ENCODE measurements around the gene EP300.
A peak's percentile ranks its signal among the peaks of the same experiment; 100 is the strongest.
"Not testable (repeated sequence)": the region's sequence is repeated elsewhere in the genome, so short reads cannot be mapped to it uniquely, and the experiment has no call there.

Gene EP300

GRCh38 chr22:41169157-41169556 is 76.8 kb downstream of the EP300 start:
- DNase-seq: no peak

DNA sequence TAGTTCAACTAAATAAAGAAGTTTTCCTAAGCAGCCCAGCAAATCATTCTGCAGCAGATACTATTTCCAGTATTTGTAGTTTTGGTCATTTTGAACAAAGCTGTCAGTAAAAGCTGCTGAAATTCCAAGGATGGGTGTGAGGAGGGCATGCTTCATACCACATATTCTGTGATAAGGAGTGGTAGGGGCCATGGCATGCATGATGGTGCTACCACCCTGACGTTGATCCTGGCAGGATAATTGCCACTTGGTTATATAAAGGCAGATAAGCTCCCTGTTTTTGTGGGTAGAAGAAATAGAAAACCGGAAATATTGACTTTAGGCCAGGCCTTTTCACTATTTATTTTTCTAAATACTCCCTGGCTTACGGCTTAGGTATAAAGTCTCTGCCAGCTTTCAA is 79.6 kb downstream of the EP300 start:
- no peak for DNase-seq

DNA sequence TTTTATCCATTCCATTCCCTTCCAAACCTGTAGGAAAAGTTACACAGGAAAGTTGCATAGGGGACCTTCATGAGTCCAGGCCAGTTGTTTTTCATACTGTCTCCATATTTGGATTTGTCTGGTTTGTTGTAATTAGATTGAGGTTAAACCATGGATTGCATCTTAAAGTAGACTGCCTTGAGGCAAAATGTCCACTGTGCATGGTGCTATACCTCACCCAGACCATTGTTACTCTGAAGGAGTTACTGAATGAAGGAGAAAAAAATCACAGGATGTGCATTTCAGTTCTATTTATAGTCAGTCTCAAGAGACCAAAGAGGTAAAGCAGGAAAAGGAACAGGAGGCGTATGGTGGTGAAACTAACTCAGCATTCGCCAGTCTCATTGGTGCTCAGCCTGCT is 83.2 kb downstream of the EP300 start:
- no peak for DNase-seq

DNA sequence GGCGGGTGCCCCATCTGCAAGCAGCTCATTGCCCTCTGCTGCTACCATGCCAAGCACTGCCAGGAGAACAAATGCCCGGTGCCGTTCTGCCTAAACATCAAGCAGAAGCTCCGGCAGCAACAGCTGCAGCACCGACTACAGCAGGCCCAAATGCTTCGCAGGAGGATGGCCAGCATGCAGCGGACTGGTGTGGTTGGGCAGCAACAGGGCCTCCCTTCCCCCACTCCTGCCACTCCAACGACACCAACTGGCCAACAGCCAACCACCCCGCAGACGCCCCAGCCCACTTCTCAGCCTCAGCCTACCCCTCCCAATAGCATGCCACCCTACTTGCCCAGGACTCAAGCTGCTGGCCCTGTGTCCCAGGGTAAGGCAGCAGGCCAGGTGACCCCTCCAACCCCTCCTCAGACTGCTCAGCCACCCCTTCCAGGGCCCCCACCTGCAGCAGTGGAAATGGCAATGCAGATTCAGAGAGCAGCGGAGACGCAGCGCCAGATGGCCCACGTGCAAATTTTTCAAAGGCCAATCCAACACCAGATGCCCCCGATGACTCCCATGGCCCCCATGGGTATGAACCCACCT is 84.7 kb downstream of the EP300 start:
- DNase-seq: no peak

DNA sequence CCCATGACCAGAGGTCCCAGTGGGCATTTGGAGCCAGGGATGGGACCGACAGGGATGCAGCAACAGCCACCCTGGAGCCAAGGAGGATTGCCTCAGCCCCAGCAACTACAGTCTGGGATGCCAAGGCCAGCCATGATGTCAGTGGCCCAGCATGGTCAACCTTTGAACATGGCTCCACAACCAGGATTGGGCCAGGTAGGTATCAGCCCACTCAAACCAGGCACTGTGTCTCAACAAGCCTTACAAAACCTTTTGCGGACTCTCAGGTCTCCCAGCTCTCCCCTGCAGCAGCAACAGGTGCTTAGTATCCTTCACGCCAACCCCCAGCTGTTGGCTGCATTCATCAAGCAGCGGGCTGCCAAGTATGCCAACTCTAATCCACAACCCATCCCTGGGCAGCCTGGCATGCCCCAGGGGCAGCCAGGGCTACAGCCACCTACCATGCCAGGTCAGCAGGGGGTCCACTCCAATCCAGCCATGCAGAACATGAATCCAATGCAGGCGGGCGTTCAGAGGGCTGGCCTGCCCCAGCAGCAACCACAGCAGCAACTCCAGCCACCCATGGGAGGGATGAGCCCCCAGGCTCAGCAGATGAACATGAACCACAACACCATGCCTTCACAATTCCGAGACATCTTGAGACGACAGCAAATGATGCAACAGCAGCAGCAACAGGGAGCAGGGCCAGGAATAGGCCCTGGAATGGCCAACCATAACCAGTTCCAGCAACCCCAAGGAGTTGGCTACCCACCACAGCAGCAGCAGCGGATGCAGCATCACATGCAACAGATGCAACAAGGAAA is 85.4 kb downstream of the EP300 start:
- DNase-seq: no peak

- no peak for DNase-seq
Observed at GRCh38 chr22:41178425-41178975, 86.1 kb downstream of the EP300 start.

- DNase-seq: not testable (repeated sequence)
Observed at GRCh38 chr22:41180362-41180761, 88.0 kb downstream of the EP300 start.

DNA sequence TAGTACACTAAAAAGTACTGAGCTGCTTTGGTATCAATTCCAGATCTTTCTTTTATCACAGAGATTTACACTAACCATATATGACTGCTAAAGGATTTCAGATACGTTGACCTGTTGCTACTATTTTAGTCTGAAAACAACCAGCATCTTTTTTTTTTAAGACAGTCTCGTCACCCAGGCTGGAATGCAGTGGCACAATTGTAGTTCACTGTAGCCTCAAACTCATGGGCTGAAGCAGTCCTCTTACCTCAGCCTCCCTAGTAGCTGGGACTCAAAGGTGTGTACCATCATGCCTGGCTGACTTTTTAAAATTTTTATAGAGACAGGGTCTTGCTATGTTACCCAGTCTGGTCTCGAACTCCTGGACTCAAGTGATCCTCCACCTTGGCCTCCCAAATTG is 88.5 kb downstream of the EP300 start:
- no peak for DNase-seq

- DNase-seq: peak; percentile 32
Observed at GRCh38 chr22:41181349-41182241, 89.2 kb downstream of the EP300 start.

DNA sequence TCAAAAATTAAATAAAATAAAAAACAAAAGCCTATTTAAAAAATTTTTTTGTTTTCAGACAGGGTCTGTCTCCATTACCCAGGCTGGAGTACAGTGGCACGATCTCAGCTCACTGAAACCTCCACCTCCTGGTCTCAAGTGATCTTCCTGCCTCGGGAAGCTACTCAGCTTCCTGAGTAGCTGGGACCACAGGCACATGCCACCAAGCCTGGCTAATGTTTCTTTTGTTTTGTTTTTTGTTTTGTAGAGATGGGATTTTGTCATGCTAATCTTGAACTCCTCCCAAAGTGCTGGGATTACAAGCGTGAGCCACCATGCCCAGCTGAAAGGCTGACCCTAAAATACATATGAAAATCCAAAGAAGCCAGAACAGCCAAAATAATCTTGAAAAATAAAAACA is 92.3 kb downstream of the EP300 start:
- no peak for DNase-seq

DNA sequence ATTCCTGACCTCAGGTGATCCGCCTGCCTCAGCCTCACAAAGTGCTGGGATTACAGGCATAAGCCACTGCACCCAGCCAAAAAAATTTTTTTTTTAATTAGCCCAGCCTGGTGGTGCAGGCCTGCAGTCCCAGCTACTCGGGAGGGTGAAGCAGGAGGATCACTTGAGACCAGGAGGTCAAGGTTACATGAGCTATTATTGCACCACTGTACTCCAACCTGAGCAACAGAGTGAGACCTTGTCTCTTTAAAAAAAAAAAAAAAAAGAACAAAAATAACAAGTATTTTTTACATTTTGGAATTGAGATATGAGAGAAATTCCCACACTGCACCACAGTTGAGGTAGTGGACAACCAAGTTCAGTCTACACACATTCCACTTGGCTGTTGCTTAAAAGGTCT is 99.1 kb downstream of the EP300 start:
- DNase-seq: no peak

DNA sequence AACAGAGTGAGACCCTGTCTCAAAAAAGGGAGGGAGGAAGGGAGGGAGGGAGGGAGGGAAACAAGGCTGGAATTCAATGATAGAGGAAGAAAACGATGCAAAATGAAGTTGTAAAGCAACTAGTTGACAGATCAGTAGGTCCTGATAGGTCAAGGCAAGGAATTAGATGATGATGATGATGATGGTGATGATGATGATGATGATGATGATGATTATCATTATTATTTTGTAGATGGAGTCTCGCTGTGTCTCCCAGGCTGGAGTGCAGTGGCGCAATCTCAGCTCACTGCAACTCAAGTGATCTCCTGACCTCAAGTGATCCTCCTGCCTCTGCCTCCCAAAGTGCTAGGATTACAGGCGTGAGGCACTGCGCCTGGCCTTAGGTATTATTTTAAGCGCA is 101.4 kb downstream of the EP300 start:
- DNase-seq: no peak

DNA sequence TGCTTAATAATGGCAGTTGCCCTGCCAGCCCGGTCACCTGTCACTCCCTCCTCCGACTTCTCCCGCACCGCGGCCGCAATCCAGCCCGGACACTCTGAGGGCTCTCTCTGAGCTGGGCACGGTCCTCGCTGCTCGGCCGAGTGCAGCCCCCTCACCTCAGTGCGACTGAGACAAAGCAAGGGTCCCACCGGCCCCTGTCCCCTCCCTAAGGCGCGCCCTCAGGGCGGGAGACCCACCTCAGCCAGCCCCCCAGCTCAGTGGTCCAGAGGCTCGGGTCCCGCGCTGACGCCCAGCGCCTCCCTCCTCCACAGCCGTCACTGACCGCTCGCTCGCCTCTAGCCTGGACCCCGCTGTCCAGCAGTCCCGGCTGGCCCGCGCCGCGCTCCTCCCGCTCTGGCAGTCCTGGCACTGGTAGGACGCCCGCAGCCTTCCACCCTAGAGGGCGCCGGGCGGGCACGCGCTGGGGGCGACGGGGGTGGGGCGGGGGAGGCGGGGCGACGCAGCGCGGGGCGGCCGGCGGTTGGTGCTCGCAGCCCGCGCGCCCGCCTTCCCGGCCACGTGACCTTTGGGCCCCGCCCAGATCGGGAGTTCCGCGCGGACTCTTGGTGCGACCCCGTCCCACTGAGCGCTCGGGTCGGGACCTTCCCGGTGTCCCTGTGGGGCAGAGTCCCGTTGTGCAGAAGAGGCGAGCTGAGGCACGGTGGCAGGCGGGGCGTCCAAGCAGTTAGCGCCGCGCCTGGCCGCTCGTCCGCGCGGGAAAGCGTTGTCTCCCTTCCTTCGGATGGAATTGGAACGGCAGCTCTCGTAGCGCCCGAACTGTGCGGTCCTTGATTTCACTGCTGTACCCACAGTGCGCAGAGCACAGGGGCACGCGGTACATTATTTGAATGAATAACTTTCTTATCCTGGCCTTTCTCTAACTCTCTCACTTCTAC is 104.9 kb downstream of the EP300 start:
- peak; percentile 75 for DNase-seq

DNA sequence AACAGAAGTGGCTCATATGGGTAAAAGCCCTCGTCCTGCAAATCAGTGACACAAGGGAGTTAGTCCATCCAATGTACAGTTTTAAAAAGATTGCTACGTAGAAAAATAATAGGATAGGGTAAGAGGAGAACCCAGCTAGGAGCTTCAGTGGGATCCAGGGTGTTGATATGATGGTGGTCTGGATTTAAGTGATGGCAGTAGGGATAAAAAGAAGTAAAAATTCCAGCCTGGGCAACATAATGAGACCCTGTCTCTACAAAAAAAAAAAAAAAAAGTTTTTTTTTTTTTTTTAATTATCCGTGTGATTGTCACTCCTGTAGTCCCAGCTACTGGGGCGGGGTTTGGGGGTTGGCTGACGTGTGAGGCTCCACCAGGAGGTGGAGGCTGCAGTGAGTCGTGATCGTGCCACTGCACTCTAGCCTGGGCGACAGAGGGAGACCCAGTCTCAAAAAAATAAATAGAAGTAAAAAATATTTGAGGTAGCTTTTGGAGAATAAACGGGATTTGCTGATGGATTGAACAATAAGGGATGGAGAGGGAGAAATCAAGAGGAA is 105.7 kb downstream of the EP300 start:
- DNase-seq: peak; percentile 38

DNA sequence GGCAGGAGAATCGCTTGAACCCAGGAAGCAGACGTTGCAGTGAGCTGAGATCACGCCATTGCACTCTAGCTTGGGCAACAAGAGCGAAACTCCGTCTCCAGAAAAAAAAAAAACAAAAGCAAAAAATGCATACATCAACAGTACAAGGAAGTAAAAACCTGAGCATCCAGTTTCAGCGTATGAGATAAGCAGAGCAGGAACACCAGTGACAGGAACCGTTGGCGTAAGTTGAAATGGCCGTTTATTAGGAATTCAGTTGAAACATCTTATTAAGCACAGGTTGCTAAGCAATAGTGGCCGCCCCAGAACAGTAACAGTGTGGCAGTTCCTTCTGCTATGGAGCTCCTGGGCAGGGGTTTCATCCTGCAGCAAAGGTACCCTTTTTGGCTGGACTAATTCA is 108.7 kb downstream of the EP300 start:
- DNase-seq: no peak

DNA sequence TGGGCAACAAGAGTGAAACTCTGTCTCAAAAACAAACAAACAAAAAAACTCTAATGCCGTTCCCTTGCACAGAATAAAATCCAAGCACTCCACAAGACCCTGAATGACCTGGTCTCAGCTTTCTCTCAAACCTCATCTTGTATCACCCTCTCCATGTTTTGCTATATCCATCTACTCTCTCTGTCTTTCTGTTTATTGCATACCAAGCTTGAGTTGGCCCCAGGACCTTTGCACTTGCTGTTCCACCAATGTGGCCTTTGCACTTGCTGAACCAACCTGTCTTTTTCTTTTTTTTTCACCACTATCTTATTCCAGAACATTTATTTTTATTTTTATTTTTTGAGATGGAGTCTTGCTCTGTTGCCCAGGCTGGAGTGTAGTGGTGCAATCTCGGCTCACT is 110.7 kb downstream of the EP300 start:
- DNase-seq: no peak

DNA sequence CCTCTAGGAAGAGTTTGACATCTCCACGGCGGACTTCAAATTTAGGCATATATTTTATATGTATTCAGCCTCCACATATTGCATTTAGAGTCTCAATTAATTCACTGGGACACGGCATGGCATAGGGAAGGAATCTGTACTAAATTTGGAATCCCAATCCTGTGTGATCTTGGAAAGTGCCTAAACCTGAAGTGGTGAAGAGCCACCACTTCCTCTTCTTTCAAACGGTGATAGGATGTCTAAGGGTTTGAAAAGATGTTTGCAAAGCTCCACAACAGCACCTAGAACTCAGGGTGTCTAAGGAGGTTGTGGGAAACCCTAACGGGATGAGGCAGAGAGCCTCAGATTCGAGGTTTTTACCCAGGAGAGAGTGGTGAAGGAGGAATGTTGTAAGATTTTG is 111.7 kb downstream of the EP300 start:
- no peak for DNase-seq

GRCh38 chr22:41204992-41205900 is 112.9 kb downstream of the EP300 start, which contains the start of gene L3MBTL2:
Gene L3MBTL2, plus strand, starts transcription at chr22:41205312. Its CDS starts 51 bp downstream, at chr22:41205363.
- DNase-seq: peak; percentile 98

- no peak for DNase-seq
Observed at GRCh38 chr22:41206719-41207118, 114.3 kb downstream of the EP300 start.

DNA sequence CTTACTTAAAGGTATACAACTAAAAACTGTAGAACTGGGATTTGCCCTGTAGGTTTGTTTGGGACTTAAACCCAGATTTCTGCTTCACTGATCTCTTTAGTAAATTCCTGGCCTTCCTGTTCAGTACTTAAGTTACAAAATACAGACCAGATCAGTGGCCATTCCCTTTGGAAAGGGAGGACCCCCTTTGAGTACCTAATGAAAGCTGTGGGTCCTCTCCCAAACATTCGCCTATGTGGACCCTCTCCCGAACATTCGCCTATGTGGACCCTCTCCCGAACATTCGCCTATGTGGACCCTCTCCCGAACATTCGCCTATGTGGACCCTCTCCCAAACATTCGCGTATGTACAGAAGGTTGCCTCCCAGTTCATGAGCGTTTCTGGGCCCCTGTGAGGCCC is 123.0 kb downstream of the EP300 start:
- no peak for DNase-seq

DNA sequence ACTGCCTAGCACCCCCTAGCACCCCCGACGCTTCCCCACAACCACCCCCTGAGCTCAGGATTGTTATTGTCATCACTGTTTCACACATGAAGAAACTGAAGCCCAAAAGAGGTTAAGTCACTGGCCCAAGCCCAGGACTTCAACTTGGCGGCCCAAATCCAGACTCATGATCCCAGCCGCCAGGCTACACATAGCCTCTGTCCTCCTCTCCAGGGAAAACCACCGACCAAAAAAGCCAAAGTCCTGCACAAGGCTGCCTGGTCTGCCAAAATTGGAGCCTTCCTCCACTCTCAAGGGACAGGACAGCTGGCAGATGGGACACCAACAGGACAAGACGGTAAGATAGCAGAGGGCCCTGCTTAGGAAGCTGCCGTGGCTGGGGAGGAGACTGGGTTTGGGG is 123.5 kb downstream of the EP300 start:
- DNase-seq: no peak
